ENCODE measurements around the gene IL10RB.

The IL10RB gene

DNA sequence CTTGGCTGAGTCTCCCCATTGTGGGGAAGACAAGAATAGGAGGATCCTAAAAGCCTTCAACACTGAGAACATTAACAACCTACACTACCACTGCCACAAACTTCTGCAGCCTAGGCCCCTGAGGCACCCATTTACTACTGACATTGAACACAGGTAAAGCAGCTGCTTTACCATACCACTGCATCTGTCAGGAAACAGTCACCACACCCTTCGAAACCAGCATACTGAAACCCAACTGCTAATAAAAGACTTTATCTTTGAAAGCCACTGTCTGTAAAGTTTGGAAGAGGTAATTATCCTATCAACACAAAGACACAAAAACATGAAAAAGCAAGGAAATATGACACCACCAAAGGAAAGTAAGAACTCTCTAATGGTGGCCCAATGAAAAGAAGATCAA lies 66.0 kb downstream of the IL10RB start:
- peak overlapping the region; percentile 15; the same call in 1 of the 2 replicates for H3K4me3 ChIP-seq (ENCODE audit: low read length)
- TF ChIP-seq ZNF274 (IDR thresholded peaks at IDR 0.05; ENCODE audit: low read depth, low read length): no peak

DNA sequence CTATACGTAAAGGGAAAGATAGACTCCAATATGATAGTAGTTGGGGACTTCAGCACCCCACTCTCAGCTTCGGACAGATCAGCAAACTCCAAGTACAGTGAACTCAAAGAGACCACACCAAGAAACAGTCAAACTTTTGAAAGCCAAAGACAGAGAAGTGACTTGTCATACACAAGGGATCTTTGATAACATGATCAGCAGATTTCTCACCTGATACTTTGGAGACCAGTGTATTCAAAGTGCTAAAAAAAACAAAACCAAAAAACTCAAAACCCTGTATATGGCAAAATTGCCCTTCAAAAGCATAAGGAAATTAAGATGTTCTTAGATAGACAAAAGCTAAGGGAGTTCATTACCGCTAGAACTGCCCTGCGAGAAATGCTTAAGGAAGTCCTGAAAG lies 68.0 kb downstream of the IL10RB start:
- TF ChIP-seq ZNF274 (IDR thresholded peaks at IDR 0.05; ENCODE audit: low read depth, low read length): no peak
- H3K4me3 ChIP-seq (ENCODE audit: low read length): no peak overlapping the region

DNA sequence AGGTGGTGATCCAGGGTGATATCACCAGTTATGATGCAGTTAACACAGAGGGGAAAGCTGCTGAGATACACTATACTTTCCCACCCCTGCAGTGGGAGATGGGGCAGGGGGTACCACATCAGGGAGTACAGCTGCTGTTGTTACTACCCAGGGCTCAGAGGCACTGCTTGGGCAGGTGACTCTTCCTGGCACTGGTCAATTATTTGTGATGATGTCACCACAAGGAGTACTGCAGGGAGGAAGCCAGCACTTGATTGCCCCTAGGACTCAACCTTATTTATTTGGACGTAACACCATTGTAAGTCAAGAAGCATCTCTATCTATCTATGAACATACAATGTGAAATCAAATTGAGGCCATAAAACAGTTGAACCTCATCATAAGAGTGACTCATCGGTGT lies 68.7 kb downstream of the IL10RB start:
- no peak for TF ChIP-seq ZNF274 (IDR thresholded peaks at IDR 0.05; ENCODE audit: low read depth, low read length)

DNA sequence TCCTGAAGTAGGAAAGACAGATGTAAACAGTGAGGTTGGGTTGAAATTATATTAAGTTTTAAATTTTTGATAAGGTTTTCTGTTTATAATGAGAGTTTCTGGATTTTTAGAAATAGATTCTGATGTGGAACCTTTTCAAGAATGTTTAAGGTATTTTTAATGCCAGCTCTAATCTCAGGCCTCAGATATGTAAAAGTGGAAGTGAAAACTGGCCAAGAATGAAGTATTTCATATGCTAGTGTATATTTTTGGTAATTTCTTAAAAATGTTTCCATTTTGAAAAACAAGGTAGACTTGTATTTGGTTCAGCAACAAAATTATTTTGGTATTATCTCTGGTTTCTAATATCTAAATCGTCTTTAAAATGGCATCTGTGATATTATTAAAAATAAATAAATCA lies 73.0 kb downstream of the IL10RB start:
- H3K4me3 ChIP-seq (ENCODE audit: low read length): no peak overlapping the region; the same call in 1 of the 2 replicates
- no peak for TF ChIP-seq ZNF274 (IDR thresholded peaks at IDR 0.05; ENCODE audit: low read depth, low read length)

More for the DNA sequence above, 68.7 kb downstream of the IL10RB start:
- no peak overlapping the region for H3K4me3 ChIP-seq (ENCODE audit: low read length)

DNA sequence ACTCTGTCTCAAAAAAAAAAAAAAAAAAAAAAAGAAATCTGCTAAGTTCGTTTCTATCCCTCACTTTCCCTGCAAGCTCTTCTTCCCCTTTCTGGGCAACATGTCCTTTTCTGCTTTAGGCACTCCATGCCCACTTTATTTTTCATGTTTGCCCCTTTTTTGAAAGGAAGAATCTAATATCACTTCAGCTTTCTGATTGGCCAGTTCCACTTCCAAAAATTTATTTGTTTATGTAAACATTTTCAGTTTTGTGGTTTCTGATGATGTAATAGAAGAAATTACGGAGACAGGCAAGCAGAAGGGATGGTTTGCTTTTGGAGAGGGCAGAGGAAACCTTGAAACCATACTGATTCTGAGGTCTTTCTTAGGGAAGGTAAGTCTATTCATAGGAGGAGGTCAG lies 73.8 kb downstream of the IL10RB start:
- H3K4me3 ChIP-seq (ENCODE audit: low read length): no peak overlapping the region; the same call in 1 of the 2 replicates
- no peak for TF ChIP-seq ZNF274 (IDR thresholded peaks at IDR 0.05; ENCODE audit: low read depth, low read length)

DNA sequence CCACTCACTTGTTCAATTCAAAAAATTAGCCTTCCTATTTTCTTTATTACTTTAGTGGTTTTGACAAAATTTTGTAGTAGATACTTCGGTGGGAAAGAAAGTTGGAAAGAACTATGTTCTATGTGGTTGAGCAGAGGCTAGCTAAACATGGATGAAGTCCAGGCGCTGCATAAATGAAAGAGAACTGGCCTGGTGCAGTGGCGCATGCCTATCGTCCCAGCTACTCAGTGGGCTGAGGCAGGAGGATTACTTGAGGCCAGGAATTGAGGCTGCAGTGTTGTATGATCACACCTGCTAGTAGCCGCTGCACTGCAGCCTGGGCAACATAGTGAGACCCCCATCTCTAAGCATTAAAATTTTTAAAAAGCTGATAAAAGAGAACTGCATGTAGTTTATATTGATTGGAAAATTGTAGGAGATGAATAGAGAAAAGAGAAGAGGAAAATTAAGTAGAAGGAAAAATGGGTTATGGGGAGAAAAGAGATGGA lies 79.6 kb downstream of the IL10RB start:
- TF ChIP-seq ZNF274 (IDR thresholded peaks at IDR 0.05; ENCODE audit: low read depth, low read length): no peak
- H3K4me3 ChIP-seq (ENCODE audit: low read length): no peak overlapping the region
